ENCODE measurements around the gene FAAH.

Gene FAAH

DNA sequence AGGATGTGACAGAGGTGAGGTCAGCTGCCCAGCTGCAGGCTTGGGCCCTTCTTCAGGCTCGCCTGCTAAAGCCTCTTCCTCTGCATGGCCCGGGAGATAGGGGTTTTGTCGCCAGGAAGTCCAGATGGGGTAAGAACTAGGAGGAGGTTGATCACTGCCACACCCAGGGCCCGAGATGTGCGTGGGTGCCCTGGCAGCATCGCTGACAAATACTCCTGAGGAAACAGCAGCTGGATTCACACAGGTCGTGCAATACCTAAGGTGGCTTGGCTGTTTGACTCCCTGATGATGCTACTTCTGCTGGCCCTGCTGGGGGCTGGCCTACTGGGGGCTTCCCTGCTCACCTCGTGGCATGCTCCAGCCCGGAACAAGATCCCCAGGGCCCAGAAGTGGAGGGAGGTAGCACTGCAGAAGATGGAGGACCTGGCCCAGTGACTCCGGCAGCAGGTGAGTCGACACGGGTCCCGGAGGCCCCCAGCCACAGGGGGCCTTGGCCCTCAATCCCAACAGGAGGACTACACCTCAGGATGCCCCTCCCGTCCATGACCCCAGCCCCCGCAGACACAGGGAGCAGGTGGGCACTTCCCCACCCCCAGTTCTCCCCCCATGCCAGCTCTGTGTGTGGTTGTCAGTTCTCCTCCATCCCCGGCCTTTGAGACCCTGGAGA lies 29.6 kb downstream of the FAAH start:
- no peak for DNase-seq

DNA sequence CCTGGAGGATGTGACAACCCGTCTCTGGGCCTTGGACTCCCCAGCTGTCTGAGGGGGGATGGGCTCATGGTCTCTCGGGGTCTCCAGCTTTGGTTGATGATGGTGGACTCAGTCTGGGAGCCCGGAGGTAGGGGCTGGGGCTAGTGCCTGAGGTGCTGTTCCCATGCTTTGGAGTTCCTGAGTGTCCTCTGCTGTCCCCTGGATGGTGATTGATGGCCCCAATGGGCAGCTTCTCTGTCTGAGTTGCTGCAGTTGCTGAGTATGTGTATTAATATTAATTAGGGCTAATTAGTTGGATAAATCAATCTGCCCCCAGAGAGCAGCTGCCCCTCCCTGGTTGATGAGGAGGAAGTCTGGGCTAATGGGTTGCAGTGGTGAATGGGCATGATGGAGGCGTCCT lies 30.6 kb downstream of the FAAH start:
- no peak for DNase-seq

- no peak for DNase-seq
Observed at GRCh38 chr1:46425726-46426125, 31.6 kb downstream of the FAAH start.

GRCh38 chr1:46427541-46427940 lies 33.4 kb downstream of the FAAH start:
- no peak for DNase-seq

DNA sequence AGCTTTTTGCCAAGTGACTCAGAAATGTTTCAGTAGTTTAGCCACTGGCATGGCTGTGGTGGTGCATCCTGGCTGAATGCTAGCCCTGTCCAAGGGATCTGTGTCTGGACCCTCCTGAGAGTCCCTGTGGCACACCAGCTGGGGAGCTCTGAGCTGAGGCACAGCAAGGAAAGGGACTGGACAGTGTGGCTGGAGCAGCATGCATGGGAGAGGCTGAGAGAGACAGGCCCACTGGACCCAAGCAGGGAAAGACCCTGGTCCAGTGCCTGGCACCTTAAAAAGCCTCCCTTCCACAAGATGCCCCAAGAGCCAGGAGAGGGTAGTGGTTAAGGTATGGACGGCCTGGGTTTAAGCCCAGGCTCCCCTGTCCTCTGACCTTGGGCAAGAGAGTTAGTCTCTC lies 35.3 kb downstream of the FAAH start:
- DNase-seq, result no peak

GRCh38 chr1:46431695-46432094 lies 37.6 kb downstream of the FAAH start:
- no peak for DNase-seq

- DNase-seq, result no peak
Observed at GRCh38 chr1:46432781-46433327, 38.7 kb downstream of the FAAH start.

DNA sequence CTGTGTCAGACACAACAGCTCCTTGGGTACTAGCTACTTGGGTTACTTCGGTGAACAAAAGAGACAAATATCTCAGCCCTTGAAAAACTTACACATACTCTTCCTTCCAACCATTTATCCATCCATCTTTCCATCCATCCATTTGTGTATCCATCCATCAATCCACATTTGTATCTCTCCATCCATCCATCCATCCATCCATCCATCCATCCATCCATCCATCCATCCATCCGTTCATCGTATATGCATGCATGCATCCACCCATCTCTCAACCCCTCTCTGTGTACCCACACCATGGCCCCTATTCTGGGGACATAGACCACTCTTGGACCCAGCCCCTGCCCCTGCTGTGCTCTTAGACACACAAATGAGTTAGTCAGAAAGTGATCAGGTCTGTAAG lies 40.2 kb downstream of the FAAH start:
- no peak for DNase-seq

- no peak for DNase-seq
Observed at GRCh38 chr1:46436844-46437243, 42.7 kb downstream of the FAAH start.

- DNase-seq, result no peak
Observed at GRCh38 chr1:46437723-46438122, 43.6 kb downstream of the FAAH start.

DNA sequence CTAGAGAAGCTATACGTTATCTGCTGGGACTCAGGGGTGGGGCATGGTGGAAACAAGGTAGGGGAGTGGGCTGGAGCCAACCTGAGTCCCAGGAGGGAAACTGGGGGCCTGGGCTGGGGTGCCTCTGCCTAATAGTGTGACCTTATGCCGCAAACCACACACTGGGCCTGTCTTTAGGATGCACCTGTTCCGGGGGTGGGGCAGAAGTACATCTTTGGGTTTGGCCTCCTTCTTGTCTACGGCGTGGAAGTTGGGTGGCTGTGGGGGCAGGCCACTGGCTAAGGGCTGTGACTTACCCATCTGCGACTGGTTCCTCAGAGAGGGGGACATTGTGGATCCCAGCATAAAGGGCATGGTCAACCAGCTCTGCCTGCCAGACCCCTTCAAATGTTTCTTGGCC lies 44.2 kb downstream of the FAAH start:
- DNase-seq, result no peak

DNA sequence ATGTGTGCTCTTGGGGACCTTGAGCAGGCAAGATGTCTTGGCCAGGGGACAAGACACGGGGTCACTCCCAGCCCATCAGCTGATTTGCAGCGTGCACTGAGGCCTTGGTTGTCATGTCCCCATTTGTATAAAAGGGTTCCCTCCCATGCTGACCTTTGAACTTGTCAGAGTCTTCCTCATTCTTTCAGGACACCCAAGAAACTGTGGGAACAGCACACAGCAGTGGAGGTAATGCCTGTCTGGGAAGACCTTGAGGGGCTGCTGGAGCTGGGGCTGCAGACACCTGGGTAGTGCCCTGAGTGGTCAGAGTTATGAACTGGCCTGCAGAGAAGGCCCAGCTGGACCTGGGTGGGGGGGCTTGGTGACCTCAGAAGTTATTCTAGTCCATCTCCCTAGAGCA lies 46.4 kb downstream of the FAAH start:
- no peak for DNase-seq

GRCh38 chr1:46442317-46443161 lies 48.4 kb downstream of the FAAH start:
- DNase-seq, result peak; percentile 29

- DNase-seq, result no peak
Observed at GRCh38 chr1:46444466-46444865, 50.3 kb downstream of the FAAH start.

DNA sequence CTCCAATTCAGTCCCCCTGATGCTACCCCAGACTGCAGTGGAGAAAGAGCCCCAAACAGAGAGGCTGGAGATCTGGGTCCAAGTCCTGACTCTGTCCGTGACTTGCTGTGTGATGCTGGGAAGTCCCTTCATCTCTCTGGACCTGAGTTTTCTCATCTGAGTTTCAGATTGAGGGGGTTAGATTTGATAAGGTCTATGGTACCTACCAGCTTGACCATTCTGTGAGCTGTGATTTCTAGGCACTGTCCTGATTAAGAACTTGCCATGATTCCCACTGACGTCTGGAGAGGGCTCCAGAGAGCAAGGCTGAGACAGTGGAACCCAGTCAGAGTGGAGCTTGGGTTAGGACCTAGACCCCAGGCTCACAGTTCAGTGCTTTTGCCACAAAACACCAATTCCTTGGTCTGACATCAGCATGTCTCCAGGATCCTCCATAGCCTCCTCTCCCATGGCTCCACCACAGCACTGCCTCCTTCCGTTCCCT lies 51.7 kb downstream of the FAAH start:
- DNase-seq, result no peak

- peak; percentile 34 for DNase-seq
Observed at GRCh38 chr1:46446646-46447498, 52.8 kb downstream of the FAAH start.

GRCh38 chr1:46447499-46448108 lies 53.5 kb downstream of the FAAH start:
- DNase-seq, result no peak

DNA sequence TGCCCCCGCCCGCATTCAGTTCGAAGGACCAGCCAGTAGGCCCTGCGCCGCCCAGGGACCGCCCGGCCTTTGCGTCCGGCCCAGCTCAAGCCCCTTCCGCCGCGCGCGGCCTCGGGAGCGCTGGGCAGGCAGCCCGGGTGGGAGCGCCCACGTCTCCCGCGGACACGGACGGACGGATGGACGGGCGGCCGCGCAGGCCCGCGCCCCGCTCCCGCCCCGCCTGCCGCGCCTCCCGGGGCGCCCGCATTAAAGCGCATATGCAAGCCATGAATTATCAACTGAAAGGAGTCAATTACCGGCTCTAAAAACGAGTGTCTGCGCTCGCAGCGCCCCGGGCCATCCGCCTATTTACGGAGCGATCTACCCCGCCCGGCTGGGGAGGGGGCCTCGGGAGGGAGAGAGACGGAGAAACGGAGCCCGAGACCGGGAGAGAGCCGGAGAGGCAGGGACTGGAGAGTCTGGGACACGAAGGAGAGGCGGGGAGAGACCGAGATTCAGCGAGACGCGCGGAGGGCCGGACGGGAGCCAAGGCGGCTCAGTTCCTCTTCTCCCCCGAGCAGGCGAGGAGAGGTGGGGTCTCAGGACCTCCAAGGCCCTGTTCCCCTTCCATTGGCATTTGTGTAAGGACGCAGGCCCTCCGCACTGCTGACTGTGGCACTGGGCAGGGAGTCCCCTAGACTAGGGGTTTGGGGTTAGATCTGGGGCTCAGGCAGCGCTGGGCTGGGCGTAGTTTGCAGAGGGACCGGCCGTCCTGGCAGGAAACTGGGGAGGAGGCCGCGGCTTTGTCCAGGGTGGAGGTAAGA lies 54.2 kb downstream of the FAAH start:
- no peak for DNase-seq

DNA sequence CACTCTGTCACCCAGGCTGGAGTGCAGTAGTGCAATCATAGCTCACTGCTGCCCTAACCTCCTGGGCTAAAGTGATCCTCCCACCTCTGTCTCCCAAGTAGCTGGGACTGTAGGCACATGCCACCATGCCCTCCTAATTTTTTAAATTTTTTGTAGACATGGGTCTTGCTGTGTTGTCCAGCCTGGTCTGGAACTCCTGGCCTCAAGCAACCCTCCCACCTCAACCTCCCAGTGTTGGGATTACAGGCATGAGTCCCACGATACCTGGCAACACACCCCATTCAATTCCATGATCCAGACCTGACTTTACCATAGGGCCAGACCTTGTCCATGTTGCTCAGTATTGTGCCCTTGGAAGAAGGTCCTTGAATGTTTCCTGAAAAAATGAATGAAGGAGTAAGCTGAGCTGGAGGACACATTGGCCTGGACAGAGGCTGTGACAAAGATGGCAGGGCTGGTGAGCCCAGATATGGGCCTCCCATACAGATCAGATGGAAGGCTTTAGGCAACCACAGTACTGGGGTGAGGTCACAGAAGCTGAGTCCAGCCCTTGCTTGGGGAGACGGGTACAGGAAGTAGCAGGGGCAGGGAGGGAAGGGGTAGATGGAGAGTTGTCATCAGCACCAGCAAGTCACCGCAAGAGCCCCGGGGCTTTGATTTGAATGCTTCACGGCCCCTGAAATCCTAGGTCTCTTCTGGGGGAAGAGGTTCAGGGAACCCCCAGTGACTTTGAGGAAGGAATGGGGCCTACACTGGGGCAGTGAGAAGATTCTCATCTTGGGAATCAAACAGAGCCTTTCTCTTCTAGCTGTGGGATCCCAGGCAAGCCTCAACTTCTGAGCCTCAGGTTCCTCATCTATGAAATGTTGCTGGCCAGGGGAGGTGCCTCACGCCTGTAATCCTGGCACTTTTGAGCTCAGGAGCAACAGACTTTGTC lies 55.4 kb downstream of the FAAH start:
- DNase-seq, result no peak

DNA sequence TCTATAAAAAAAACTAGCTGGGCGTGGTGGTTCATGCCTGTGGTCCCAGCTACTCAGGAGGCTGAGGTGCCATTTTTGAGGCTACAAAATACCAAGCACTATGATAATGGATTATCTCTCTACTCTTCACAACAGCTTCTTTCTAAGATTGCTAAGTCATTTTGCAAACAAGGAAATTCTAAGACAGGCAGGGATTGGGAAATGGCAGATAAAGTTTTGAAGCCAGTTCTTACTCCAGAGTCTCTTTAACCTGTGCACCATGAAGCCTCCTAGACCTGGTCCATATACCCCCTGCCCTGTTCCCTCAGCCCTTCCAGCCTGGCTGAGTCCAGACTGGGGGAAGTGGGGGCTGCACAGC lies 56.0 kb downstream of the FAAH start:
- no peak for DNase-seq
